Endothelial cell of umbilical vein (primary cell): ENCODE results near the gene NADSYN1. TPM values are rescaled to one million over a fixed set of nuclear protein-coding genes. Genes with fewer than 3 reads are reported as not detected.

Experiments used
- BruUV-seq: library from RNA; stranded (reverse); fragments of 400-500 nt; replicated peaks from 2 replicates; lab custom pipeline; 2021; lab: Mats Ljungman, UMichigan
- CTCF ChIA-PET: fragments of 300-600, 350-600 bp; sonication (Branson Sonifier 250); formaldehyde crosslinking; loops from one replicate; lab custom pipeline; 2021; ENCODE audit warnings: antibody characterized with exemption, inconsistent platforms; lab: Charles Lee
- POLR2A ChIA-PET: fragments of 300-600, 350-600 bp; sonication (Branson Sonifier 250); formaldehyde crosslinking; loops from one replicate; lab custom pipeline; 2021; ENCODE audit warnings: antibody characterized with exemption, inconsistent platforms; lab: Charles Lee
- DNase-seq: peaks from one replicate; pipeline ENCODE4 v3.0.0-alpha.2; 2011; ENCODE audit warnings: low read depth, low spot score
- FAIRE-seq: peaks from 2 replicates; lab custom pipeline; 2011; peaks lifted over from hg19 to GRCh38; lab: Jason Lieb, UNC
- H2AFZ ChIP-seq: 2 replicates; pipeline ENCODE4 v1.6.0; 2012; ENCODE audit warnings: low read depth, low read length, control low read depth, inconsistent platforms
- H3K27ac ChIP-seq: 2 replicates; pipeline ENCODE4 v1.5.1; 2011; ENCODE audit warnings: low read depth, mild to moderate bottlenecking, control low read depth, low read length, moderate library complexity; ENCODE audit not compliant: insufficient read depth
- H3K27me3 ChIP-seq, 2 experiments: 2 replicates each; pipeline versions ENCODE4 v1.6.0 to v1.6.1; 2011; ENCODE audit warnings: low read length in 2 of 2, mixed read lengths in 1 of 2; ENCODE audit not compliant: control insufficient read depth in 2 of 2, insufficient read depth in 2 of 2
- H3K36me3 ChIP-seq, 2 experiments: 2 replicates in 1 of 2; 3 replicates in 1 of 2; pipeline ENCODE4 v1.5.1; 2011; ENCODE audit warnings: low read length in 2 of 2, mild to moderate bottlenecking in 1 of 2, moderate library complexity in 1 of 2; ENCODE audit not compliant: control insufficient read depth in 2 of 2, insufficient read depth in 2 of 2; ENCODE audit errors: extremely low read depth in 1 of 2
- H3K4me1 ChIP-seq: 3 replicates; pipeline ENCODE4 v1.5.1; 2011; ENCODE audit warnings: mild to moderate bottlenecking, low read length; ENCODE audit not compliant: control insufficient read depth, insufficient read depth; ENCODE audit errors: extremely low read depth
- H3K4me2 ChIP-seq: 2 replicates; pipeline ENCODE4 v1.6.1; 2011; ENCODE audit warnings: low read length, control low read depth, mixed read lengths; ENCODE audit not compliant: insufficient read depth
- H3K4me3 ChIP-seq, 3 experiments: fragments of 200-600 bp in 1 of 3; sonication (generic), shearing (Covaris generic) in 1 of 3; replicated peaks in 1 of 3; 2 replicates each; pipeline ENCODE4 v1.5.1; 2011 to 2016; ENCODE audit warnings: control low read depth in 3 of 3, low read length in 3 of 3, mild to moderate bottlenecking in 2 of 3, inconsistent platforms in 1 of 3, low read depth in 1 of 3, moderate library complexity in 1 of 3; ENCODE audit not compliant: insufficient read depth in 1 of 3
- H3K79me2 ChIP-seq: 2 replicates; pipeline ENCODE4 v1.6.0; 2012; ENCODE audit warnings: low read length, inconsistent platforms; ENCODE audit not compliant: control insufficient read depth, insufficient read depth
- H3K9ac ChIP-seq: replicated peaks from 2 replicates; pipeline ENCODE3; 2011; ENCODE audit warnings: low read length, control low read depth; ENCODE audit not compliant: insufficient read depth; ENCODE audit errors: extremely low read depth
- H3K9me1 ChIP-seq: replicated peaks from 3 replicates; pipeline ENCODE4 v1.6.0; 2011; ENCODE audit warnings: mild to moderate bottlenecking, low read length; ENCODE audit not compliant: control insufficient read depth, insufficient read depth; ENCODE audit errors: extremely low read depth
- H3K9me3 ChIP-seq: replicated peaks from 2 replicates; pipeline ENCODE4 v1.5.1; 2012; ENCODE audit warnings: low read length, inconsistent platforms; ENCODE audit not compliant: control insufficient read depth, insufficient read depth
- H4K20me1 ChIP-seq: replicated peaks from 2 replicates; pipeline ENCODE3; 2011; ENCODE audit warnings: mild to moderate bottlenecking, low read length; ENCODE audit not compliant: control insufficient read depth, insufficient read depth; ENCODE audit errors: extremely low read depth
- EZH2 ChIP-seq: IDR thresholded peaks from 2 replicates; pipeline ENCODE4 v1.6.1; 2012; ENCODE audit warnings: borderline replicate concordance, low read depth, mild to moderate bottlenecking, moderate library complexity, low read length, inconsistent platforms; ENCODE audit not compliant: severe bottlenecking
- FOS ChIP-seq: IDR thresholded peaks from 2 replicates; pipeline ENCODE4 v1.6.1; 2011; ENCODE audit warnings: mild to moderate bottlenecking, low read length, moderate library complexity, borderline replicate concordance; ENCODE audit not compliant: insufficient read depth
- JUN ChIP-seq: IDR thresholded peaks from 2 replicates; pipeline ENCODE4 v1.6.1; 2011; ENCODE audit warnings: borderline replicate concordance, low read depth; ENCODE audit not compliant: insufficient read length, insufficient read depth
- MYC ChIP-seq: IDR thresholded peaks from one replicate; pipeline ENCODE4 v1.6.1; 2011; ENCODE audit warnings: mild to moderate bottlenecking, low read depth, low read length
- POLR2A ChIP-seq: IDR thresholded peaks from 2 replicates; pipeline ENCODE4 v1.6.1; 2012; ENCODE audit warnings: low read depth, mild to moderate bottlenecking, control low read depth, low read length
- POLR2AphosphoS5 ChIP-seq: IDR thresholded peaks from 2 replicates; pipeline ENCODE4 v1.6.1; 2012; ENCODE audit warnings: low read depth, mild to moderate bottlenecking, control low read depth, low read length, moderate library complexity; ENCODE audit not compliant: insufficient read depth
- dilution Hi-C: fragments of 300-500 bp; cut with MboI; formaldehyde crosslinking; loops from one replicate; pipeline ENCODE4 v1.15.0; 2019; ENCODE audit warnings: low sequenced_read_pairs; ENCODE audit not compliant: extremely low pct_ligation_motif_present
- intact Hi-C: fragments of 100-400 bp; cut with micrococcal nuclease; formaldehyde crosslinking; loops from one replicate; pipeline ENCODE4 v1.10.0; 2022
- polyA plus RNA-seq, 4 experiments: library from polyadenylated mRNA; depleted of rRNA in 3 of 4; stranded (reverse) in 3 of 4; unstranded in 1 of 4; fragments of >200 nt; gene quantifications; 2 replicates each; pipeline versions ENCODE4 v1.2.1 to v1.2.3, GENCODE V29; 2011 to 2012; ENCODE audit warnings: missing spikeins in 1 of 4
- total RNA-seq: library from RNA; stranded (reverse); gene quantifications from 2 replicates; pipeline ENCODE4 v1.2.3, GENCODE V29; 2021
- TF ChIP-seq, protein P1 (sequence below): IDR thresholded peaks from 2 replicates; pipeline ENCODE4 v1.6.1; 2011; ENCODE audit not compliant: insufficient read depth, insufficient read length
- TF ChIP-seq, protein P2 (sequence below), 2 donors: IDR thresholded peaks; 1 replicate in 1 of 2; 2 replicates in 1 of 2; pipeline ENCODE4 v1.5.1; 2011; ENCODE audit warnings: low read length in 2 of 2, mild to moderate bottlenecking in 2 of 2, moderate library complexity in 2 of 2, control low read depth in 1 of 2, inconsistent platforms in 1 of 2, low read depth in 1 of 2; ENCODE audit not compliant: insufficient read depth in 1 of 2; ENCODE audit errors: extremely low read depth in 1 of 2

NADSYN1 gene
- total and polyA plus RNA-seq, 2 donors (not counting 3 experiments of a cell fraction or from before 2014, with no cell fraction given): 77.5 to 99.2 TPM

DNA sequence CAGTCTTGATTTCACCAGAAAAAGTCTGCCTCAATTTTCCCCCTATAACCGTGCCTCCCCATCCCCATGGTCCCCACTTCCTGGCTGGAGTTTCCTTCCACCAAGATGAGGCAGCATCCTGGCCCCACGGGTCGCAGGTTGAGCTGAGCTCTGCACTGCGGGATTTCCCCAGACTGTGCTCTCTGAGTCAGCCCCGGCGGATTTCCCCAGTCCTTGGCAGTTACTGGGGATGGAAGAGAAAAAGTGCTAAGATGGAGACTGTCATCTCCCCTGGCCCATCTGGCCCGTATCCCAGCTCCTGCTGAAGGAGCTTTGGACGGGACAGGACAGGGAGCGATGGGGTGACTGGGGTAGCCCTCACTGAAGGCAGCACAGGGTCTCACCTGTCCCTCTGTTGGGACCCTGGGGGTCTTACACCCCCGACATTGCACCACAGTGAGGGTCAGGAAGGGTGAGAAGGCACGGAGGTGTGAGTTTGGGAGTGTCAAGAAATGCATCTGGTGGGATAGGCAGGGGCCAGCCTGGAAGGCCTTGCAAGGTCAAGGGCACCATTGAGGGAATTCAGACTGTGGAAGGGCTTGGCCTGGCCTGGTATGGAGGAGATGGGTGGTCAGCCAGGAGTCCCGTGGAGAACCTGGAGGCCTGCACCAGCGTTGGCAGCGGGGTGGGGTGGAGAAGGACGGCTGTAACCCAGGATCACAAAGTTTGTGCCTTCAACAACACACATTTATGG is 36.5 kb downstream of the NADSYN1 start:
- Histone ChIP-seq H3K4me1 (peaks cover 25% of the 10 kb centered on the region), H3K9ac (no peak overlapping the region), H3K4me2 (peak overlapping the region; percentile 19), H3K27me3 (no peaks in the 10 kb centered on the region), H3K36me3 (peaks cover 3 to 32% of the 10 kb centered on the region in 2 experiments), H2AFZ (no peak overlapping the region), H3K9me3 (no peaks in the 10 kb centered on the region), H3K4me3 (no peak overlapping the region), H3K79me2 (no peaks in the 10 kb centered on the region), H3K9me1 (no peaks in the 10 kb centered on the region), H4K20me1 (no peaks in the 10 kb centered on the region), H3K27ac (peak overlapping the region; percentile 78)
- peak; percentile 21 for TF ChIP-seq POLR2AphosphoS5
- TF ChIP-seq EZH2: no peak
- peak; percentile 11 for TF ChIP-seq JUN
- TF ChIP-seq, protein P1, sequence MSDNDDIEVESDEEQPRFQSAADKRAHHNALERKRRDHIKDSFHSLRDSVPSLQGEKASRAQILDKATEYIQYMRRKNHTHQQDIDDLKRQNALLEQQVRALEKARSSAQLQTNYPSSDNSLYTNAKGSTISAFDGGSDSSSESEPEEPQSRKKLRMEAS: no peak
- peak; percentile 37 for TF ChIP-seq POLR2A
- TF ChIP-seq, protein P2, sequence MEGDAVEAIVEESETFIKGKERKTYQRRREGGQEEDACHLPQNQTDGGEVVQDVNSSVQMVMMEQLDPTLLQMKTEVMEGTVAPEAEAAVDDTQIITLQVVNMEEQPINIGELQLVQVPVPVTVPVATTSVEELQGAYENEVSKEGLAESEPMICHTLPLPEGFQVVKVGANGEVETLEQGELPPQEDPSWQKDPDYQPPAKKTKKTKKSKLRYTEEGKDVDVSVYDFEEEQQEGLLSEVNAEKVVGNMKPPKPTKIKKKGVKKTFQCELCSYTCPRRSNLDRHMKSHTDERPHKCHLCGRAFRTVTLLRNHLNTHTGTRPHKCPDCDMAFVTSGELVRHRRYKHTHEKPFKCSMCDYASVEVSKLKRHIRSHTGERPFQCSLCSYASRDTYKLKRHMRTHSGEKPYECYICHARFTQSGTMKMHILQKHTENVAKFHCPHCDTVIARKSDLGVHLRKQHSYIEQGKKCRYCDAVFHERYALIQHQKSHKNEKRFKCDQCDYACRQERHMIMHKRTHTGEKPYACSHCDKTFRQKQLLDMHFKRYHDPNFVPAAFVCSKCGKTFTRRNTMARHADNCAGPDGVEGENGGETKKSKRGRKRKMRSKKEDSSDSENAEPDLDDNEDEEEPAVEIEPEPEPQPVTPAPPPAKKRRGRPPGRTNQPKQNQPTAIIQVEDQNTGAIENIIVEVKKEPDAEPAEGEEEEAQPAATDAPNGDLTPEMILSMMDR (IDR thresholded peaks at IDR 0.05; ENCODE audit: extremely low read depth in 1 of 2, insufficient read depth in 1 of 2, low read depth in 1 of 2, low read length in 2 of 2): no peak
- TF ChIP-seq MYC: no peak
- peak; percentile 60 for TF ChIP-seq FOS
- CTCF ChIA-PET: interaction anchor here (1.0 to 1.8 kb wide), 4 partner anchors 37 to 90 kb away, joined by 3 to 9 read pairs (median 6); partner anchors contain the start of gene NADSYN1
- intact Hi-C loops (loop anchor here (2.0 to 10.0 kb wide), 2 partner anchors 37 to 95 kb away; partner anchors contain the start of genes KRTAP5-11 and NADSYN1), dilution Hi-C loops (no loop called here)
- BruUV-seq: no TSS peak
- POLR2A ChIA-PET: interaction anchor here (1.0 kb wide), 1 partner anchor 37 kb away, joined by 3 read pairs; the partner anchor contains the start of gene NADSYN1
- DNase-seq: peak; percentile 73
- FAIRE-seq: peak; percentile 87
